Measurements from ENCODE around the gene ANKHD1. TPM values are rescaled to one million over a fixed set of nuclear protein-coding genes. Genes with fewer than 3 reads are reported as not detected.

Gene ANKHD1
- polyA plus RNA-seq, 1 of the 3 experiments (the other 2 are of a cell fraction), result 26.7 TPM

DNA sequence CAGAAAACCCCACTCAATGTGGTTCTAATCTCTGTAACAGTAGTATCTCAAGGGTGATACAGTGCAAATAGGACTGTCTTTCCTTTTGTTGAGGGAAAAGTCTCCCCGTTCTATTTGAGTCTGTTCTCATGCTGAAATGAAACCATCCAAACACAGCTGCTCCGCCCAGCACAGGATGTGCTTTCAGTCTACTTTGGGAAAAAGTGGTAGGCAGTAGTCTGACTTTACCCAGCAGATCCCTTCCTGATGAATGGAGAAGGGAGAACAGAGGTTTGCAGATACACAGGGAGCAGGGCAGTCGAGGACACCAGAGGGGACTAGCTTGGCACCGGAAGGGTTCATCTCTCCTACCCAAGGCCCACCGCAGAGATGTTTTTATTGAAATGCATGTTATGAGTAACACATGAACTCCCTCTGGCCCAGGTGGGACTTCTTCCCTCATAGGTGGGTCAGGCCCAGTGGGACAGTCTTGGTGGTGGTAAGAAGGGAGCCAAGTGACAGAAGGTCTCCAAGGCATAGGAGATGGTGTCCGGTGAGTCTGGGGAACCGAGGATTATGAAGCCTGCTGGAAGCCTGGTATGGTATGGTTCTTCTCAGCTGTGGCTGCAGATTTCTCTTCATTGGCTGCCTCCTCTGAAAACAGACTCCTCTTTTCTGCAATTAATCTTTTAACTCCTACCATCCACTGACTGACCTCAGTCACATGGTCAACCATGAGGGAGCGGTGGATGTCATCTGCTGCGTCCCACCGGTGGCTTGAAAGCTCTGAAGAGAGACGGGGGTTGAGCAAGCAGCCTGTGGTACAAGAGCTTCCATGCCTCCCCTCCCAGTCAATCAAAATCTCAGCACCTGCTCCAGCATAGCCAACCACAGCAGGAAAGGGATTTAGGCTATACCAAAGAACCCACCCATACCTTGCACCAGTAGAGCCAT lies 148.8 kb downstream of the ANKHD1 start:
- no peaks in the 10 kb centered on the region for H3K9me2 ChIP-seq
- no peaks in the 10 kb centered on the region for H3K9me3 ChIP-seq
- H3K9ac ChIP-seq, result no peak overlapping the region
- H3K4me3 ChIP-seq (ENCODE audit: low read depth in 2 of 2, low read length in 1 of 2), result no peak overlapping the region
- no peak overlapping the region for H3K4me2 ChIP-seq
- H3K4me1 ChIP-seq (ENCODE audit: control insufficient read depth in 1 of 2, insufficient read depth in 2 of 2, low read depth in 1 of 2, low read length in 1 of 2), result peaks cover 15 to 49% of the 10 kb centered on the region in 2 experiments
- TF ChIP-seq FOXM1 (IDR thresholded peaks at IDR 0.05; ENCODE audit: low read depth), result no peak
- no peak for TF ChIP-seq RAD21 (IDR thresholded peaks at IDR 0.05; ENCODE audit: low read length)
- no peak for TF ChIP-seq CTCF (IDR thresholded peaks at IDR 0.05)
- TF ChIP-seq, protein P1, sequence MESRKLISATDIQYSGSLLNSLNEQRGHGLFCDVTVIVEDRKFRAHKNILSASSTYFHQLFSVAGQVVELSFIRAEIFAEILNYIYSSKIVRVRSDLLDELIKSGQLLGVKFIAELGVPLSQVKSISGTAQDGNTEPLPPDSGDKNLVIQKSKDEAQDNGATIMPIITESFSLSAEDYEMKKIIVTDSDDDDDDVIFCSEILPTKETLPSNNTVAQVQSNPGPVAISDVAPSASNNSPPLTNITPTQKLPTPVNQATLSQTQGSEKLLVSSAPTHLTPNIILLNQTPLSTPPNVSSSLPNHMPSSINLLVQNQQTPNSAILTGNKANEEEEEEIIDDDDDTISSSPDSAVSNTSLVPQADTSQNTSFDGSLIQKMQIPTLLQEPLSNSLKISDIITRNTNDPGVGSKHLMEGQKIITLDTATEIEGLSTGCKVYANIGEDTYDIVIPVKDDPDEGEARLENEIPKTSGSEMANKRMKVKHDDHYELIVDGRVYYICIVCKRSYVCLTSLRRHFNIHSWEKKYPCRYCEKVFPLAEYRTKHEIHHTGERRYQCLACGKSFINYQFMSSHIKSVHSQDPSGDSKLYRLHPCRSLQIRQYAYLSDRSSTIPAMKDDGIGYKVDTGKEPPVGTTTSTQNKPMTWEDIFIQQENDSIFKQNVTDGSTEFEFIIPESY (IDR thresholded peaks at IDR 0.05; ENCODE audit: borderline replicate concordance, low read depth), result no peak
- no peak for TF ChIP-seq TEAD4 (IDR thresholded peaks at IDR 0.05; ENCODE audit: borderline replicate concordance, insufficient read depth)
- no peak for TF ChIP-seq FOSL2 (IDR thresholded peaks at IDR 0.05; ENCODE audit: borderline replicate concordance, low read depth)
- no peak for TF ChIP-seq TCF12 (IDR thresholded peaks at IDR 0.05)
- TF ChIP-seq FOXJ3 (CRISPR knock-in tag; IDR thresholded peaks at IDR 0.05), result no peak
- POLR2A ChIA-PET, result interaction anchor here (1.1 to 1.7 kb wide), 2 partner anchors 20 to 97 kb away, joined by 3 to 6 read pairs; partner anchors contain the start of genes IK and NDUFA2
- H3K79me2 ChIP-seq (ENCODE audit: insufficient read depth), result peaks cover 46% of the 10 kb centered on the region
- H3K27ac ChIP-seq (ENCODE audit: low read depth in 2 of 2, low read length in 1 of 2), result peak overlapping the region; percentile 32 to 87; a peak in 3 of 4 replicates
- H3K36me3 ChIP-seq (replicated peaks in 1 of 2; ENCODE audit: control insufficient read depth in 1 of 2, insufficient read depth in 2 of 2, low read length in 1 of 2), result peaks cover 21 to 43% of the 10 kb centered on the region in 2 experiments
- no peak overlapping the region for H2AFZ ChIP-seq (ENCODE audit: low read depth)
- H4K20me1 ChIP-seq (ENCODE audit: insufficient read depth), result peaks cover 4% of the 10 kb centered on the region
- CTCF ChIA-PET, result no interaction called here
- H3K27me3 ChIP-seq (ENCODE audit: insufficient read depth), result no peaks in the 10 kb centered on the region
- peaks cover 55% of the 10 kb centered on the region for H3F3A ChIP-seq (replicated peaks; ENCODE audit: insufficient read depth)
- DNase-seq, result no peak
- WGBS (ENCODE audit: low lambda C conversion rate), result 92% methylated on average over 7 of the region's 11 CpGs

GRCh38 chr5:140551872-140552271 lies 150.2 kb downstream of the ANKHD1 start:
- peaks cover 48% of the 10 kb centered on the region for H3F3A ChIP-seq (replicated peaks; ENCODE audit: insufficient read depth)
- no peaks in the 10 kb centered on the region for H3K27me3 ChIP-seq (ENCODE audit: insufficient read depth)
- TF ChIP-seq RAD21 (IDR thresholded peaks at IDR 0.05; ENCODE audit: low read length) (no peak), EP300 (IDR thresholded peaks at IDR 0.05; ENCODE audit: borderline replicate concordance in 1 of 2, low read depth in 1 of 2, low read length in 1 of 2) (no peak), JUND (IDR thresholded peaks at IDR 0.05) (no peak), PBX3 (IDR thresholded peaks at IDR 0.05) (no peak)
- TF ChIP-seq, protein P2, sequence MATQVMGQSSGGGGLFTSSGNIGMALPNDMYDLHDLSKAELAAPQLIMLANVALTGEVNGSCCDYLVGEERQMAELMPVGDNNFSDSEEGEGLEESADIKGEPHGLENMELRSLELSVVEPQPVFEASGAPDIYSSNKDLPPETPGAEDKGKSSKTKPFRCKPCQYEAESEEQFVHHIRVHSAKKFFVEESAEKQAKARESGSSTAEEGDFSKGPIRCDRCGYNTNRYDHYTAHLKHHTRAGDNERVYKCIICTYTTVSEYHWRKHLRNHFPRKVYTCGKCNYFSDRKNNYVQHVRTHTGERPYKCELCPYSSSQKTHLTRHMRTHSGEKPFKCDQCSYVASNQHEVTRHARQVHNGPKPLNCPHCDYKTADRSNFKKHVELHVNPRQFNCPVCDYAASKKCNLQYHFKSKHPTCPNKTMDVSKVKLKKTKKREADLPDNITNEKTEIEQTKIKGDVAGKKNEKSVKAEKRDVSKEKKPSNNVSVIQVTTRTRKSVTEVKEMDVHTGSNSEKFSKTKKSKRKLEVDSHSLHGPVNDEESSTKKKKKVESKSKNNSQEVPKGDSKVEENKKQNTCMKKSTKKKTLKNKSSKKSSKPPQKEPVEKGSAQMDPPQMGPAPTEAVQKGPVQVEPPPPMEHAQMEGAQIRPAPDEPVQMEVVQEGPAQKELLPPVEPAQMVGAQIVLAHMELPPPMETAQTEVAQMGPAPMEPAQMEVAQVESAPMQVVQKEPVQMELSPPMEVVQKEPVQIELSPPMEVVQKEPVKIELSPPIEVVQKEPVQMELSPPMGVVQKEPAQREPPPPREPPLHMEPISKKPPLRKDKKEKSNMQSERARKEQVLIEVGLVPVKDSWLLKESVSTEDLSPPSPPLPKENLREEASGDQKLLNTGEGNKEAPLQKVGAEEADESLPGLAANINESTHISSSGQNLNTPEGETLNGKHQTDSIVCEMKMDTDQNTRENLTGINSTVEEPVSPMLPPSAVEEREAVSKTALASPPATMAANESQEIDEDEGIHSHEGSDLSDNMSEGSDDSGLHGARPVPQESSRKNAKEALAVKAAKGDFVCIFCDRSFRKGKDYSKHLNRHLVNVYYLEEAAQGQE (IDR thresholded peaks at IDR 0.05; ENCODE audit: low read depth, low read length), result no peak
- H2AFZ ChIP-seq (ENCODE audit: low read depth), result no peak overlapping the region
- peaks cover 4% of the 10 kb centered on the region for H4K20me1 ChIP-seq (ENCODE audit: insufficient read depth)
- POLR2A ChIA-PET, result interaction anchor here (0.7 kb wide), 1 partner anchor 166 kb away, joined by 5 read pairs; no protein-coding TSS in a partner anchor
- WGBS (ENCODE audit: low lambda C conversion rate), result 97% methylated on average over 4 of the region's 4 CpGs
- no peaks in the 10 kb centered on the region for H3K9me2 ChIP-seq
- no peak for DNase-seq
- H3K9ac ChIP-seq, result no peak overlapping the region
- no peak overlapping the region; a peak in 1 of 4 replicates for H3K27ac ChIP-seq (ENCODE audit: low read depth in 2 of 2, low read length in 1 of 2)
- H3K9me3 ChIP-seq, result no peaks in the 10 kb centered on the region
- no peak overlapping the region for H3K4me3 ChIP-seq (ENCODE audit: low read depth in 2 of 2, low read length in 1 of 2)
- H3K79me2 ChIP-seq (ENCODE audit: insufficient read depth), result peaks cover 61% of the 10 kb centered on the region
- H3K4me2 ChIP-seq, result no peak overlapping the region
- peaks cover 15 to 52% of the 10 kb centered on the region in 2 experiments for H3K4me1 ChIP-seq (ENCODE audit: control insufficient read depth in 1 of 2, insufficient read depth in 2 of 2, low read depth in 1 of 2, low read length in 1 of 2)
- CTCF ChIA-PET, result interaction anchor here (1.3 kb wide), 1 partner anchor 178 kb away, joined by 3 read pairs; no protein-coding TSS in a partner anchor
- peaks cover 21 to 43% of the 10 kb centered on the region in 2 experiments for H3K36me3 ChIP-seq (replicated peaks in 1 of 2; ENCODE audit: control insufficient read depth in 1 of 2, insufficient read depth in 2 of 2, low read length in 1 of 2)

All from SK-N-SH (cell line).